K562 (cell line): ENCODE data around the gene SYNPO2. TPM values are rescaled to one million over a fixed set of nuclear protein-coding genes. Genes with fewer than 3 reads are reported as not detected.

Experiments
- ATAC-seq: fragments of 200-7000 bp; cut with Tn5 transposase; 3 replicates; pipeline ENCODE4 v1.9.1; 2020; ENCODE audit warnings: moderate library complexity
- BruUV-seq: library from RNA; stranded (reverse); fragments of 400-500 nt; replicated peaks from 2 replicates; lab custom pipeline; 2021; lab: Mats Ljungman, UMichigan
- CTCF ChIA-PET: fragments of 300-600 bp; formaldehyde crosslinking; extraction: SDS; loops from one replicate; lab custom pipeline; 2021; ENCODE audit warnings: low intra/inter-chr PET ratio; lab: Yijun Ruan, JAX
- POLR2A ChIA-PET: fragments of 300-600, 350-650 bp; sonication (Branson Sonifier 250); formaldehyde crosslinking; extraction: SDS; loops from one replicate; lab custom pipeline; 2021; ENCODE audit warnings: antibody characterized with exemption, inconsistent platforms; lab: Yijun Ruan, JAX
- DNase-seq, 4 experiments: peaks; one replicate each; pipeline versions ENCODE4 v3.0.0 to v3.0.0-alpha.2; 2011 to 2018; ENCODE audit warnings: low spot score in 3 of 4, mixed read lengths in 3 of 4; ENCODE audit errors: extremely low read depth in 1 of 4
- FAIRE-seq: peaks from 2 replicates; lab custom pipeline; 2011; peaks lifted over from hg19 to GRCh38; lab: Jason Lieb, UNC
- H2AFZ ChIP-seq: 2 replicates; pipeline ENCODE4 v1.6.0; 2011; ENCODE audit warnings: low read depth, low read length, control low read depth, inconsistent platforms
- H3K27ac ChIP-seq: fragments of 200-600 bp; 3 replicates; pipeline ENCODE4 v1.8.0; 2011; ENCODE audit warnings: low read depth, mild to moderate bottlenecking, control low read depth, inconsistent platforms, low read length, moderate library complexity, mixed read lengths; ENCODE audit errors: extremely low read depth
- H3K27me3 ChIP-seq, 2 experiments: fragments of 300-600 bp in 1 of 2; 2 replicates in 1 of 2; 3 replicates in 1 of 2; pipeline versions ENCODE4 v1.6.0 to v1.8.0; 2011; ENCODE audit warnings: inconsistent platforms in 2 of 2, low read length in 2 of 2, mild to moderate bottlenecking in 1 of 2, mixed read lengths in 1 of 2, moderate library complexity in 1 of 2; ENCODE audit not compliant: control insufficient read depth in 2 of 2, insufficient read depth in 2 of 2
- H3K36me3 ChIP-seq: fragments of 300-600 bp; 3 replicates; pipeline ENCODE4 v1.8.0; 2011; ENCODE audit warnings: mild to moderate bottlenecking, low read length, inconsistent platforms; ENCODE audit not compliant: control insufficient read depth, insufficient read depth
- H3K4me1 ChIP-seq, 2 experiments: fragments of 200-600 bp in 1 of 2; replicated peaks in 1 of 2; 2 replicates in 1 of 2; 3 replicates in 1 of 2; pipeline versions ENCODE4 v1.5.1 to v1.8.0; 2011; ENCODE audit warnings: inconsistent platforms in 2 of 2, low read length in 2 of 2, mild to moderate bottlenecking in 1 of 2, mixed read lengths in 1 of 2, moderate library complexity in 1 of 2; ENCODE audit not compliant: control insufficient read depth in 2 of 2, insufficient read depth in 2 of 2
- H3K4me2 ChIP-seq: 2 replicates; pipeline ENCODE4 v1.6.1; 2011; ENCODE audit warnings: low read length, control low read depth, inconsistent platforms, mixed read lengths; ENCODE audit not compliant: insufficient read depth
- H3K4me3 ChIP-seq: fragments of 200-600 bp; sonication (generic), shearing (Covaris generic); 2 replicates; pipeline ENCODE4 v1.5.1; 2016; ENCODE audit warnings: control low read depth, inconsistent platforms
- H3K79me2 ChIP-seq: fragments of 200-600 bp; 3 replicates; pipeline ENCODE4 v1.8.0; 2011; ENCODE audit warnings: low read length, inconsistent platforms; ENCODE audit not compliant: control insufficient read depth, insufficient read depth
- H3K9ac ChIP-seq, 2 experiments: 2 replicates each; pipeline versions ENCODE4 v1.6.0 to v1.6.1; 2011; ENCODE audit warnings: low read depth in 2 of 2, low read length in 2 of 2, control low read depth in 1 of 2, inconsistent platforms in 1 of 2, mild to moderate bottlenecking in 1 of 2, mixed read lengths in 1 of 2; ENCODE audit not compliant: insufficient read depth in 1 of 2
- H3K9me1 ChIP-seq: one replicate; pipeline ENCODE4 v1.6.0; 2011; ENCODE audit warnings: inconsistent platforms, mild to moderate bottlenecking, low read length, moderate library complexity; ENCODE audit not compliant: control insufficient read depth, insufficient read depth
- H3K9me3 ChIP-seq: replicated peaks from 2 replicates; pipeline ENCODE4 v1.5.1; 2011; ENCODE audit warnings: low read depth, low read length, inconsistent platforms; ENCODE audit not compliant: control insufficient read depth, insufficient read depth
- H4K20me1 ChIP-seq: replicated peaks from 2 replicates; pipeline ENCODE4 v1.6.1; 2011; ENCODE audit warnings: low read length, inconsistent platforms, mixed read lengths; ENCODE audit not compliant: control insufficient read depth, insufficient read depth
- ERF ChIP-seq: fragments of 450-650 bp; formaldehyde crosslinking; IDR thresholded peaks from 2 replicates; pipeline ENCODE4 v1.4.0; 2020; ENCODE audit warnings: mild to moderate bottlenecking, mixed read lengths
- HIVEP1 ChIP-seq: fragments of 250-450 bp; sonication (Bioruptor Pico); IDR thresholded peaks from 2 replicates; pipeline ENCODE4 v1.4.0; 2020; ENCODE audit warnings: mild to moderate bottlenecking
- HNRNPUL1 ChIP-seq: fragments of 200-400 bp; formaldehyde crosslinking; IDR thresholded peaks from 2 replicates; pipeline ENCODE4 v1.6.1; 2017; ENCODE audit warnings: low read length
- KAT2B ChIP-seq: IDR thresholded peaks from one replicate; pipeline ENCODE4 v1.6.1; 2012; ENCODE audit warnings: low read depth, mild to moderate bottlenecking, control low read depth, inconsistent platforms, low read length, moderate library complexity
- MEIS2 ChIP-seq: fragments of 450-650 bp; IDR thresholded peaks from 2 replicates; pipeline ENCODE4 v1.6.1; 2014; ENCODE audit warnings: mild to moderate bottlenecking; ENCODE audit not compliant: partially characterized antibody
- PTBP1 ChIP-seq: fragments of 200-400 bp; formaldehyde crosslinking; IDR thresholded peaks from 2 replicates; pipeline ENCODE4 v1.6.1; 2017; ENCODE audit warnings: low read depth, low read length
- SNRNP70 ChIP-seq: fragments of 200-400 bp; formaldehyde crosslinking; optimal IDR thresholded peaks from 2 replicates; pipeline ENCODE3; 2017; ENCODE audit warnings: low read depth, low read length
- U2AF1 ChIP-seq: fragments of 200-400 bp; formaldehyde crosslinking; optimal IDR thresholded peaks from 2 replicates; pipeline ENCODE3; 2017; ENCODE audit warnings: mild to moderate bottlenecking, low read depth, low read length, moderate library complexity
- ZNF143 ChIP-seq: sonication (generic); formaldehyde crosslinking; IDR thresholded peaks from 2 replicates; pipeline ENCODE4 v1.9.0; 2022; ENCODE audit warnings: mild to moderate bottlenecking, missing genetic modification reagents
- ZNF175 ChIP-seq: fragments of 200-800 bp; sonication (Bioruptor generic); IDR thresholded peaks from 2 replicates; pipeline ENCODE4 v1.6.1; 2016; ENCODE audit warnings: low read depth, mild to moderate bottlenecking, missing genetic modification characterization, missing compliant biosample characterization
- WGBS: fragments of 100-300 bp; shearing (Covaris generic); methylation state at CpG from one replicate; pipeline ENCODE4 v1.1.6; 2016; ENCODE audit warnings: low coverage, mixed read lengths; ENCODE audit not compliant: insufficient coverage; ENCODE audit errors: missing lambda C conversion rate; 5-methylcytosine and 5-hydroxymethylcytosine counted together
- in situ Hi-C: fragments of 300-500 bp; cut with MboI; formaldehyde crosslinking; loops from 4 replicates; pipeline ENCODE4 v1.15.0; 2018; ENCODE audit warnings: inconsistent platforms, mixed read lengths
- intact Hi-C: fragments of 100-400 bp; cut with micrococcal nuclease; formaldehyde crosslinking; loops from 2 replicates; pipeline ENCODE4 v1.14.2; 2022
- polyA plus RNA-seq, 8 experiments: library from polyadenylated mRNA; depleted of rRNA in 4 of 8; stranded (reverse) in 5 of 8; unstranded in 3 of 8; fragments of >200 nt; fragmentation: Nextera tagmentation in 2 of 8; fragmentation: Illumina TruSeq in 1 of 8; extraction: Ambion mirVana in 2 of 8; extraction: Trizol in 1 of 8; gene quantifications; 2 replicates each; pipeline versions ENCODE4 v1.2.1 to v1.2.3, GENCODE V29; 2011 to 2014; ENCODE audit warnings: inconsistent platforms in 1 of 8, missing spikeins in 1 of 8
- total RNA-seq, 7 experiments: library from RNA; depleted of rRNA in 6 of 7; stranded (reverse); fragments of >200 nt in 6 of 7; fragmentation: Illumina TruSeq in 2 of 7; extraction: Trizol in 2 of 7; gene quantifications; 2 replicates each; pipeline versions ENCODE4 v1.2.1 to v1.2.3, GENCODE V29; 2011 to 2021; ENCODE audit warnings: low replicate concordance in 1 of 7
- TF ChIP-seq, protein P1 (sequence below), 2 experiments: fragments of 450-650 bp; IDR thresholded peaks; 2 replicates each; pipeline ENCODE4 v1.6.1; 2016; ENCODE audit warnings: mild to moderate bottlenecking in 2 of 2, borderline replicate concordance in 1 of 2, low read depth in 1 of 2, moderate library complexity in 1 of 2
- TF ChIP-seq, protein P2 (sequence below), 2 experiments: IDR thresholded peaks in 1 of 2; conservative IDR thresholded peaks in 1 of 2; 2 replicates each; pipeline ENCODE4 v1.6.1; 2016; ENCODE audit warnings: low read depth in 2 of 2, mild to moderate bottlenecking in 1 of 2, missing compliant biosample characterization in 1 of 2, missing genetic modification characterization in 1 of 2, moderate library complexity in 1 of 2

SYNPO2 gene
- total and polyA plus RNA-seq, 9 of the 15 experiments (the other 6 are each of a cell fraction or from before 2014, with no cell fraction given): 0.03 to 0.18 TPM; not detected in 7

DNA sequence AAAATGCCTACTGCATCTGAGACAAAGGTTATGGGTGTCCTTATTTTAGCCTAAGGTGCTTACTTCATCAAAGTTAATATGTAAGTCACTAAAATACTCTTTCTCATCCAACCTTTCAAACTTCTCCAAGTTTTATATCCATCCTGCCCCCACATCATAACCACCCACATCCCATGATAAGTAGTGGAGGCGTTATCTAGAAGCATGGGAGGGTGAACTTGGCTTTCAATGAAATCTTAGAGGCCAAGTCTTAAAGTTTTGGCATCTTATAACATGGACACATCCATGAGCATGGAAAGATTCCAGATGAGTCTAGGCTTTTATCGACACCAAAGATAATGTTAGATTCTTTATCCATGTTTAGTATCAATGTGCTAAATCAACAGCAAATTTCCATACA is 29.9 kb upstream of the SYNPO2 start:
- no peak for DNase-seq
- Histone ChIP-seq H3K79me2 (no peaks in the 10 kb centered on the region), H3K27me3 (peaks cover 0 to 6% of the 10 kb centered on the region in 2 experiments; a peak in 3 of 5 replicates), H3K9me1 (no peaks in the 10 kb centered on the region), H3K4me2 (no peak overlapping the region), H3K9me3 (no peaks in the 10 kb centered on the region), H4K20me1 (no peaks in the 10 kb centered on the region), H3K4me1 (no peaks in the 10 kb centered on the region; a peak in 1 of 5 replicates), H3K4me3 (no peak overlapping the region), H2AFZ (no peak overlapping the region), H3K9ac (no peak overlapping the region), H3K36me3 (no peaks in the 10 kb centered on the region), H3K27ac (no peak overlapping the region)
- in situ Hi-C loops: no loop called here
- intact Hi-C loops: no loop called here
- CTCF ChIA-PET: no interaction called here
- no TSS peak for BruUV-seq
- WGBS: 6% methylated on average over 2 of the region's 2 CpGs
- POLR2A ChIA-PET: no interaction called here
- FAIRE-seq: no peak
- ATAC-seq: no peak
- TF ChIP-seq ERF (CRISPR knock-in tag): no peak
- TF ChIP-seq HNRNPUL1: no peak
- TF ChIP-seq ZNF143 (CRISPR knock-in tag): no peak
- TF ChIP-seq PTBP1: no peak
- no peak for TF ChIP-seq MEIS2
- TF ChIP-seq SNRNP70: no peak
- no peak for TF ChIP-seq HIVEP1 (CRISPR knock-in tag)
- TF ChIP-seq, protein P1, sequence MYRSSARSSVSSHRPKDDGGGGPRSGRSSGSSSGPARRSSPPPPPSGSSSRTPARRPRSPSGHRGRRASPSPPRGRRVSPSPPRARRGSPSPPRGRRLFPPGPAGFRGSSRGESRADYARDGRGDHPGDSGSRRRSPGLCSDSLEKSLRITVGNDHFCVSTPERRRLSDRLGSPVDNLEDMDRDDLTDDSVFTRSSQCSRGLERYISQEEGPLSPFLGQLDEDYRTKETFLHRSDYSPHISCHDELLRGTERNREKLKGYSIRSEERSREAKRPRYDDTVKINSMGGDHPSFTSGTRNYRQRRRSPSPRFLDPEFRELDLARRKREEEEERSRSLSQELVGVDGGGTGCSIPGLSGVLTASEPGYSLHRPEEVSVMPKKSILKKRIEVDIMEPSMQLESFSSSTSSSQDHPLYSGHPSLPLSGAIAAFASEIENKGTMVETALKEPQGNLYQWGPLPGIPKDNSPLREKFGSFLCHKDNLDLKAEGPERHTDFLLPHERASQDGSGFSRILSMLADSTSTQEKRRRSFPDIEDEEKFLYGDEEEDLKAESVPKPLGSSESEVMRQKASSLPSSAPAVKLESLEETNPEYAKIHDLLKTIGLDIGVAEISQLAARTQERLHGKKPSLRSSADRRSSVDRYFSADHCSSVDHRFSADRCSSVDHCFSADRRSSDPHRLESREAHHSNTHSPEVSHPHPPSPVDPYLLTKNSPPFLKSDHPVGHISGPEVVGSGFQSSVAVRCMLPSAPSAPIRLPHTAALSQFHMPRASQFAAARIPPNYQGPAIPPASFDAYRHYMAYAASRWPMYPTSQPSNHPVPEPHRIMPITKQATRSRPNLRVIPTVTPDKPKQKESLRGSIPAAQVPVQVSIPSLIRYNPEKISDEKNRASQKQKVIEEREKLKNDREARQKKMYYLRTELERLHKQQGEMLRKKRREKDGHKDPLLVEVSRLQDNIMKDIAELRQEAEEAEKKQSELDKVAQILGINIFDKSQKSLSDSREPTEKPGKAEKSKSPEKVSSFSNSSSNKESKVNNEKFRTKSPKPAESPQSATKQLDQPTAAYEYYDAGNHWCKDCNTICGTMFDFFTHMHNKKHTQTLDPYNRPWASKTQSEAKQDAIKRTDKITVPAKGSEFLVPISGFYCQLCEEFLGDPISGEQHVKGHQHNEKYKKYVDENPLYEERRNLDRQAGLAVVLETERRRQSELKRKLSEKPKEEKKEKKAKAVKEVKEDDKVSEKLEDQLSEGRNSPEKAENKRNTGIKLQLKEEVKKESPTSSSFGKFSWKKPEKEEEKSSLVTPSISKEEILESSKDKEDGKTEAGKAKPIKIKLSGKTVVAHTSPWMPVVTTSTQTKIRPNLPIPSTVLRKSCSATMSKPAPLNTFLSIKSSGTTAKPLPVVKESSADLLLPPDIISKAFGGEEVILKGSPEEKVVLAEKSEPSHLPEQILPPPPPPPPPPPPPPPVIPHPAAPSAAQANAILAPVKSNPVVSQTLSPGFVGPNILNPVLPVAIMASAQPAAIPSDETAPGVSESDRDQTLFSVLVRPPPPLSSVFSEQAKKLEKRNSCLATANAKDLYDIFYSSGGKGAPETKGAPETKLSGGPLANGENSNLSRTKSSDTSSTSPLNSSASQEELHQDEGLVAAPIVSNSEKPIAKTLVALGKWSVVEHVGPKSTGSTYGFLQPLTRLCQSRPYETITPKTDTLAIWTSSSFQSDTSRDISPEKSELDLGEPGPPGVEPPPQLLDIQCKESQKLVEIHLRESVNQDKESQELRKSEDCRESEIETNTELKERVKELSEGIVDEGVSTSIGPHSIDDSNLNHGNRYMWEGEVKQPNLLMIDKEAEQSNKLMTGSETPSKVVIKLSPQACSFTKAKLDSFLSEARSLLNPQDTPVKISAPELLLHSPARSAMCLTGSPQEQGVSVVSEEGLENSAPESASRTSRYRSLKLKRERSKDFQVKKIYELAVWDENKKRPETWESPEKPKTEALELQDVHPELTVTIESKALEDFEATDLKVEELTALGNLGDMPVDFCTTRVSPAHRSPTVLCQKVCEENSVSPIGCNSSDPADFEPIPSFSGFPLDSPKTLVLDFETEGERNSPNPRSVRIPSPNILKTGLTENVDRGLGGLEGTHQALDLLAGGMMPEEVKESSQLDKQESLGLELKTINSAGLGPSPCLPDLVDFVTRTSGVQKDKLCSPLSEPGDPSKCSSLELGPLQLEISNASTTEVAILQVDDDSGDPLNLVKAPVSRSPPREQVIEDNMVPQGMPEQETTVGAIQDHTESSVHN (IDR thresholded peaks at IDR 0.05; ENCODE audit: borderline replicate concordance in 1 of 2, low read depth in 1 of 2): no peak
- TF ChIP-seq KAT2B: no peak
- no peak for TF ChIP-seq U2AF1
- TF ChIP-seq, protein P2, sequence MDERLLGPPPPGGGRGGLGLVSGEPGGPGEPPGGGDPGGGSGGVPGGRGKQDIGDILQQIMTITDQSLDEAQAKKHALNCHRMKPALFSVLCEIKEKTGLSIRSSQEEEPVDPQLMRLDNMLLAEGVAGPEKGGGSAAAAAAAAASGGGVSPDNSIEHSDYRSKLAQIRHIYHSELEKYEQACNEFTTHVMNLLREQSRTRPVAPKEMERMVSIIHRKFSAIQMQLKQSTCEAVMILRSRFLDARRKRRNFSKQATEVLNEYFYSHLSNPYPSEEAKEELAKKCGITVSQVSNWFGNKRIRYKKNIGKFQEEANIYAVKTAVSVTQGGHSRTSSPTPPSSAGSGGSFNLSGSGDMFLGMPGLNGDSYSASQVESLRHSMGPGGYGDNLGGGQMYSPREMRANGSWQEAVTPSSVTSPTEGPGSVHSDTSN (CRISPR knock-in tag; IDR thresholded peaks at IDR 0.05; ENCODE audit: low read depth): no peak
- TF ChIP-seq, protein P2 (tag; conservative IDR thresholded peaks at IDR 0.05; ENCODE audit: low read depth): no peak
- no peak for TF ChIP-seq ZNF175 (CRISPR knock-in tag)
